IPS DF 6.9 (cell line): ENCODE measurements around the gene FGF22.
A peak's percentile ranks its signal among the peaks of the same experiment; 100 is the strongest.
"Not testable (repeated sequence)": the region's sequence is repeated elsewhere in the genome, so short reads cannot be mapped to it uniquely, and the experiment has no call there.

Experiments
- DNase-seq: peaks from one replicate; pipeline ENCODE4 v3.0.0-alpha.2; 2013; ENCODE audit warnings: low read depth, low spot score
- H3K27ac ChIP-seq: one replicate; pipeline ENCODE4 v1.5.1; 2013; ENCODE audit warnings: low read length, control low read depth
- H3K27me3 ChIP-seq: 2 replicates; pipeline ENCODE4 v1.6.1; 2013; ENCODE audit warnings: mild to moderate bottlenecking, low read length; ENCODE audit not compliant: control insufficient read depth, insufficient read depth
- H3K36me3 ChIP-seq: 2 replicates; pipeline ENCODE4 v1.6.1; 2013; ENCODE audit warnings: low read length; ENCODE audit not compliant: control insufficient read depth, insufficient read depth
- H3K4me1 ChIP-seq: 2 replicates; pipeline ENCODE4 v1.6.1; 2013; ENCODE audit warnings: low read length; ENCODE audit not compliant: control insufficient read depth, insufficient read depth
- H3K4me3 ChIP-seq: 2 replicates; pipeline ENCODE4 v1.5.1; 2013; ENCODE audit warnings: mild to moderate bottlenecking, low read length
- H3K9me3 ChIP-seq: 2 replicates; pipeline ENCODE4 v1.6.1; 2013; ENCODE audit warnings: low read length, inconsistent platforms; ENCODE audit not compliant: control insufficient read depth, insufficient read depth
- WGBS: extraction: QIAGEN DNeasy Blood & Tissue Kit; methylation state at CpG from one replicate; pipeline ENCODE4 v1.1.7; 2013; ENCODE audit warnings: mixed read lengths, missing lambda C conversion rate; ENCODE audit not compliant: insufficient read length, insufficient coverage; 5-methylcytosine and 5-hydroxymethylcytosine counted together

The FGF22 gene

GRCh38 chr19:661427-662196 lies 21.9 kb downstream of the FGF22 start:
- Histone ChIP-seq H3K27ac (no peak overlapping the region), H3K4me3 (peak overlapping the region; percentile 93; the same call in 1 of the 2 replicates), H3K9me3 (no peaks in the 10 kb centered on the region), H3K36me3 (no peaks in the 10 kb centered on the region; the same call in 1 of the 2 replicates), H3K27me3 (no peaks in the 10 kb centered on the region), H3K4me1 (peaks cover 2% of the 10 kb centered on the region; the same call in 1 of the 2 replicates)
- no peak for DNase-seq
- no CpG with 5 or more reads among the region's 31 CpGs for WGBS

DNA sequence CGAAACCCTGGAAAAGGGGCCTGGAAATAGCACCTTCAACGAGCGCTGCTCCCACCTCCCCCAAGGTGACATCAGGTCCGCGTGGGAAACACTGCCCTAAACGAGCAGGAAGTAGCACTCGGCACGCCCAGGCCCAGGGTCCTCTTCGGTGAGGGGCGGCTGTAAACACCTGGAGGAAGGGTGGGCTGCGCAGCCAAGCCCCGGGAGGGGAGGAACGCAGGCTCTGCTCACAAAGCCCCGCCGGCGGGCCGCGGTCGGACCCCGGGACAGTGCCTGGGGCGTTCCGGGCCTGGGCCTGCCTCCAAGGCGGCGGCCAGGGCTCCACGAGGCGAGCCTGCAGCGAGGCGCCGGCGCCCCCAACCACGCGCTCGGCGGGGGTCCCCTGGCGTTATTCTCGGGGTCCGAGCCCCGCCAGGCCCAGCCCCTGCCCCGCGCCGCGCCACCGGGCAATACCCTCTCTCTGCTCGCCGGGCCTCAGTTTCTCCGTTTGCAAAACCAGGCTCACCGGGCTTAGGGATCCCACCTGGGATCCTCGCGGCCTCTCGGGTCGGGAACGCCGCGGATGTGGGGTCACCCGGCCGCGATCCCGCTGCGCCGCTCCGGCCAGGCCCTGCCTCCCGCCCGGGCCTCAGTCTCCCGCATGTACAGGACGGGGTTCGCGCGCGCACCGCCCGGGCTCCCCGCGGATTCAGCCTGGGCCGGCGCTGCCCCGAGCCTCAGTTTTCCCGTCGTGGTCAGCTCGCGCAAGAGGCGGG lies 22.7 kb downstream of the FGF22 start:
- no peak for DNase-seq
- H3K27me3 ChIP-seq = no peaks in the 10 kb centered on the region
- WGBS = no CpG with 5 or more reads among the region's 81 CpGs
- peaks cover 2% of the 10 kb centered on the region; the same call in 1 of the 2 replicates for H3K4me1 ChIP-seq
- H3K4me3 ChIP-seq = peak overlapping the region; percentile 93
- H3K27ac ChIP-seq = no peak overlapping the region
- no peaks in the 10 kb centered on the region; the same call in 1 of the 2 replicates for H3K36me3 ChIP-seq
- H3K9me3 ChIP-seq = no peaks in the 10 kb centered on the region

DNA sequence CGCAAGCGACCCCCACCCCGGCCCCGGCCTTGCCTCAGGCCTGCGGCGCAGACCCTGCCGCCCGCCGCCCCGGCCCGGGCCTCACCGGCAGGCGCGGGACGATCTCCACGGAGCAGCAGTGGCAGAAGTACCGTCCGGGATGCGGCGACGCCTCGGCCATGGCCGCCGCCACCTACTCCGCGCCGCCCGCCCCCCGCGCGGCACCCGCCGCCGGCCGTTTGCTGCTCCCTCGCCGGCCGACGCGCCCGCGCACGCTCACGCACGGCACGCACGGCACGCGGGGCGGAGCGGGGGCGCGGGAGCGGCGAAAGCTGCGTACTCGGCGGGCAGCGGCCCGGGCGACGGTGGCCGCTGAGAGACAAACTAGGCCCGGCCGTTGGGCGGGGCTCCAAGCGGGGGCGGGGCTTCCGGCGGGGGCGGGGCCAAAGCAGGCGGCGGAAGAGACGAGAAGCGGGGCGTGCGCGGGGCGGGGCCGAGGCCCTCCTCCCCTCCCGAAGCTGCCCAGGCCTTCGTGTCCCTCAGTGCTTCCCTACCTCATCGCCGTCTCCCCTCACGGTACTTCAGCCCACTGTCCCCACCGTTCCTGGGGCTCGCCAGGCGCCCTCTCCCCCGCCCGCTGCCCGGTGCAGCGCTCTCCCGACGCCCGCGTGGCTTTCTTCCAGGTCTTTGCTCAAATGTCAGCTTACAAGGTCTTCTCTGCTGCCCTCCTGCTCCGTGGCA lies 23.4 kb downstream of the FGF22 start, which contains the start of gene RNF126:
TSS of gene RNF126 (minus strand) at position 253 of the 720 bp plus-strand sequence. CDS start at position 160, 93 bp downstream.
- Histone ChIP-seq H3K9me3 (no peaks in the 10 kb centered on the region), H3K36me3 (no peaks in the 10 kb centered on the region; the same call in 1 of the 2 replicates), H3K27ac (no peak within 1 kb of the TSS), H3K27me3 (no peaks in the 10 kb centered on the region), H3K4me1 (0 out of 2 replicates have a peak, but pooled peaks cover 2% of the 10 kb centered on the region), H3K4me3 (peak within 1 kb of the TSS; percentile 93)
- WGBS = no CpG with 5 or more reads among the region's 97 CpGs
- DNase-seq = peak; percentile 63

GRCh38 chr19:663682-664117 lies 24.0 kb downstream of the FGF22 start:
- Histone ChIP-seq H3K4me3 (no peak overlapping the region; the same call in 1 of the 2 replicates), H3K9me3 (no peaks in the 10 kb centered on the region), H3K27ac (no peak overlapping the region), H3K36me3 (no peaks in the 10 kb centered on the region), H3K4me1 (0 out of 2 replicates have a peak, but pooled peaks cover 2% of the 10 kb centered on the region), H3K27me3 (no peaks in the 10 kb centered on the region)
- no peak for DNase-seq
- WGBS = no CpG with 5 or more reads among the region's 18 CpGs

DNA sequence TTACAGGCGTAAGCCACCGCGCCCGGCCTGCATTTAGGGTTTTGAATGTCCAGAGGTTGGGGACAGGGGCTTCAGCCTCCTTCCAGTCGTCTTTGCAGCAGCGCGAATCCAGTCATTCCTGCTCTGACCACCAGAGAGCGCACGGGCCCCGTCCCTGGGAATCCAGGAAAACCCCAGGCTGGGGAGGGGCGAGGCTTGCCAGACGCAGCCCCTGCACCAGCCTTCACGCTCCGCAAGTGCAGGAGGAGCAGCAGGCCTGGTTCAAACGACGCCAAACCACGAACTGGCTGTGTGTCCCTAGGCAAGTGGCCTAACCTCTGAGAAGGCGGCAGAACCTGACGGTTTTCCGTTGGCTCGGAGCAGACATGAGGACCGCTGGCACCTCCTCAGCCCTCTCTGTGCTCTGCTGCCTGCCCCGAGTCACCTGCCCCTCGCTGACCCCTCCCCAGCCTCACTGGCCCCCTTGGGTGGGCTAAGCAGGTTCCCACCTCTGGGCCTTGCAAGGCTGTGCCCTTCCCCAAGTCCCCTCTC lies 25.3 kb downstream of the FGF22 start:
- peak; percentile 79 for DNase-seq
- no CpG with 5 or more reads among the region's 24 CpGs for WGBS
- Histone ChIP-seq H3K36me3 (no peaks in the 10 kb centered on the region), H3K27ac (no peak overlapping the region), H3K27me3 (no peaks in the 10 kb centered on the region), H3K4me3 (no peak overlapping the region), H3K4me1 (0 out of 2 replicates have a peak, but pooled peaks cover 2% of the 10 kb centered on the region), H3K9me3 (no peaks in the 10 kb centered on the region)

DNA sequence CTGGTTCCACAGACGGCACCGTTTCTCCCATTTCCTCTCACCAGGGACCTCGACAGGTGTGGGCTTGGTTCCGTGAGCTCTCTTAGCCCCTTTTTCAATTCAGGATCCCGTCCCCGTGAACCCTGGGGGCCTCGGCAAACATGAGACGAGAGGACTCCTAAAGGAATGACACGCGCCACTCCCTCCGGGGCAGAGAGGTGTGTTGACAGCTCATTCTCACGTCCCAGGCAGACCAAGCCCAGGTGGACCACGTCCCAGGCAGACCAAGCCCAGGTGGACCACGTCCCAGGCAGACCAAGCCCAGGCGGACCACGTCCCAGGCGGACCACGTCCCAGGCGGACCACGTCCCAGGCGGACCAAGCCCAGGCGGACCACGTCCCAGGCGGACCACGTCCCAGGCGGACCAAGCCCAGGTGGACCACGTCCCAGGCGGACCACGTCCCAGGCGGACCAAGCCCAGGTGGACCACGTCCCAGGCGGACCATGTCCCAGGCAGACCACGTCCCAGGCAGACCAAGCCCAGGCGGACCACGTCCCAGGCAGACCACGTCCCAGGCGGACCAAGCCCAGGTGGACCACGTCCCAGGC lies 27.4 kb downstream of the FGF22 start:
- not testable (repeated sequence) for H3K36me3 ChIP-seq, H3K9me3 ChIP-seq, H3K4me3 ChIP-seq, DNase-seq, H3K27ac ChIP-seq, H3K27me3 ChIP-seq, H3K4me1 ChIP-seq
- WGBS = no CpG with 5 or more reads among the region's 38 CpGs

- H3K27ac ChIP-seq, H3K4me3 ChIP-seq, H3K27me3 ChIP-seq, H3K9me3 ChIP-seq, H3K4me1 ChIP-seq, H3K36me3 ChIP-seq, DNase-seq: not testable (repeated sequence)
- WGBS = no CpG with 5 or more reads among the region's 12 CpGs
Observed at GRCh38 chr19:668675-669434, 29.2 kb downstream of the FGF22 start.

DNA sequence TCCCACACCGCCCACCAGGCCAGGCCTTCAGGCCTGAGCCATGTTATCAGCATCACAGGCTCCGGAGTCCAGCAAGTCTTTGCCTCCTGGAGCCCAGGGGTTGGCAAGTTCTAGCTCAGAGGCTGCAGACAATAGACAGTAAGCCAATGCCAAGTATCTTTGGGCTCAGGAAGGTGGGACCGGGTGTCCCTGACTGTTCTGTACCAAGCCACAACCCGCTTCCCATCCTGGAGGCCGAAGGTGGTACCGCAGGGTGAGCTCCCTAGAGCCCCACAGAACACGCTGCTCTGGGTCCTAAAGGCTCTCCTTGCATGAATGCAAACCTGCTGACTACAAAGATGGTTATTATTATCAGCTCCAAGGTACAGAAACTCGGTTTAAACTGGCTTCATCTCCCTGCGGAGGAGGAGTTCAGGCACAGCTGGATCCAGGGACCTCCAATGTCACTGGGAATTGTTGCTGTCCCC lies 31.0 kb downstream of the FGF22 start:
- H3K27me3 ChIP-seq = no peaks in the 10 kb centered on the region; the same call in 1 of the 2 replicates
- no peak overlapping the region for H3K4me3 ChIP-seq
- no peaks in the 10 kb centered on the region for H3K9me3 ChIP-seq
- no CpG with 5 or more reads among the region's 9 CpGs for WGBS
- DNase-seq = no peak
- H3K36me3 ChIP-seq = no peaks in the 10 kb centered on the region
- H3K27ac ChIP-seq = no peak overlapping the region
- H3K4me1 ChIP-seq = no peaks in the 10 kb centered on the region
